Mucosa of gallbladder (tissue), 1 donor: ENCODE measurements around the gene DTX1. TPM values are rescaled to one million over a fixed set of nuclear protein-coding genes. Genes with fewer than 3 reads are reported as not detected.

ENCODE experiments used
- DNase-seq: peaks from one replicate; pipeline ENCODE4 v3.0.0-alpha.2; 2020; ENCODE audit warnings: low spot score
- total RNA-seq: library from RNA; stranded (reverse); gene quantifications from one replicate; pipeline ENCODE4 v1.2.1, GENCODE V29; 2021
- donor health status: DM: no; HTN: no; CAD: no.

Gene DTX1
- total RNA-seq, 1 donor from 2014 or later = 4.1 TPM

DNA sequence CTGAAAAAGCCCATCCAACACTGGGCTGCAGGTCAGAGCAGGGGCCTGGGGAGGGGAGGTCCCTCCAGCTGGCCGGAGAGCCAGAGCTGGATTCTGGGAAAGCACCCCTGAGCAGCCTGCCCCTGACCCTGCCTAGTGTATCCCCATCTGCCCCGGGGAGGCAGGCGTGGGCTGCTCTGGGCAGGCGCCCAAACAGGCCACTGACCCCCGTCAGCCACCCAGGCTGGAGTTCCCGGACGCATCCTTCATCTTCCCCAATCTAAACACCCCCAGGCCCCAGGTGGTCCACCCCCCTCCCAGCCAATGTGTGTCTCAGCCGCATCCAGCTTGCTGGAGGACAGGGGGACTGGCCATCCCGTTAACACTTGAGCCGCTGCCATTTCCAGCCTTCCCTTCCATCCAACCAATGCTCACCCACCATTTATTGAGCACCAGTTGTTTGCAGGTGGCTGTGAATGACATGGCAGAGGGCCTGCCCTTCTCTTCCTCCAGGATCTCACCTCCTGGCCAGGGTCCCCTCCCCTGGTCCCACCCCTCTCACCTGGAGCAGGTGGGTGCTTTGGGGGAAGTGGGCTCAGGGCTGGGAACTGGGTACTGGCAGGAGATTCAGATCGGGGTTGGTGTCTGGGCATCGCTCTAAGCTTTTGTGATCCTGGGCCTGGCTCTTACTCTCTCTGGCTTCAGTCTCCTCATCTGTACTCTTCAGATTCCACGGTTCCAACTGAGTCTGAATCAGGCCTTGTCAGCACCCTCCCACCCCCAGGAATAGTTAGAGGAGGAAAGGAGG is 743 bp upstream of the DTX1 start:
- no peak for DNase-seq

- DNase-seq = no peak
Measured at GRCh38 chr12:113056381-113056630, 224 bp upstream of the DTX1 start.

DNA sequence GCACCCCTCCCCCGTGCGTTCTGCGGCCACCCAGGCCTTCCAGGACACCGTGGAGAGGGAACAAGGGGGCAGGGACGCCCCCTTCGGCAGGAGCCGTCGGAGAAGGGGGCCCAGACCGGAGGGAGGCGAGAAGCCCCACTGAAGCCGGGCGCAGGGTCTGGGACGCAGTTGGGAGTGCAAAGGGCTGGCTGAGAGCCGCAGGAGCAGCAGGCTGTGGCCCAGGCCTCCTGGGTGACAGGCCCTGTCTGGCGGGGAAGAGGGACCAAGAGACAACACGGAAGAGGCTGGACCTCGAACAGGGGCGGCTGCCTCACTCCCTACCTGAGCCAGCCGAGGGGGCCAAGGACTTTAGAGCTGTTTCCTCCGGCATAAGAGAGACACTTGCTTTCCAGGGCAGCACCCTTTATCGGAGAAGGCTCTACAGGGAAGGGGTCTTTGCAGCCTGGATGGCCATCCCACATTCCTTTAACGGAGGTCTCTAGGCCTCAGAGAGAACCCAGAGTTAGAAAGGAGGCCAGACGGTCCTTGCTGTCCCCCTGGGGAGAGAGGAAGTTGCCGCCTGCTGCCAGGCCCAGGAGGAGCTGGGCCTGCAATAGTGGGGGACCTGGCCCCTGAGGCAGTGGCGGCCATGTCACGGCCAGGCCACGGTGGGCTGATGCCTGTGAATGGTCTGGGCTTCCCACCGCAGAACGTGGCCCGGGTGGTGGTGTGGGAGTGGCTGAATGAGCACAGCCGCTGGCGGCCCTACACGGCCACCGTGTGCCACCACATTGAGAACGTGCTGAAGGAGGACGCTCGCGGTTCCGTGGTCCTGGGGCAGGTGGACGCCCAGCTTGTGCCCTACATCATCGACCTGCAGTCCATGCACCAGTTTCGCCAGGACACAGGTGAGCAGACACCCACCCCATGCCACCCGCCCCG is 1.3 kb downstream of the DTX1 start:
- DNase-seq = no peak

DNA sequence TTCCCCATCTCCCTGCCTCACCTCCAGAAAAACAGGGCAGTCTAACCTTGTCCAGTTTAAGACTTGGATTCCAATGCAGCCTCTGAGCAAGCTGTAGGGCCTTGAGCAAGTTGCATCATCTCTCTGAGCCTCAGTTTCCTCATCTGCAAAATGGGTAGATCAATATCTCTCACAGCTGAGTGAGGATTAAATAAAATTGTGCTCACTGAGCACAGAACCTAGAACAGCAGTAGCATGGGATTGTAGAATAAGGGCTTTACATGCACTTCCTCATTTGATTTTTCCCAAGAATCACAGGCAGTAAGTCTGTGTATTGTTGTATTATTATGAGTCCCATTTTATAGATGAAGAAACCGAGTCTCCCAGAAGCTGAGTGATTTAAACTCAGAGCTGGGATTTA is 2.0 kb downstream of the DTX1 start:
- DNase-seq = no peak

DNA sequence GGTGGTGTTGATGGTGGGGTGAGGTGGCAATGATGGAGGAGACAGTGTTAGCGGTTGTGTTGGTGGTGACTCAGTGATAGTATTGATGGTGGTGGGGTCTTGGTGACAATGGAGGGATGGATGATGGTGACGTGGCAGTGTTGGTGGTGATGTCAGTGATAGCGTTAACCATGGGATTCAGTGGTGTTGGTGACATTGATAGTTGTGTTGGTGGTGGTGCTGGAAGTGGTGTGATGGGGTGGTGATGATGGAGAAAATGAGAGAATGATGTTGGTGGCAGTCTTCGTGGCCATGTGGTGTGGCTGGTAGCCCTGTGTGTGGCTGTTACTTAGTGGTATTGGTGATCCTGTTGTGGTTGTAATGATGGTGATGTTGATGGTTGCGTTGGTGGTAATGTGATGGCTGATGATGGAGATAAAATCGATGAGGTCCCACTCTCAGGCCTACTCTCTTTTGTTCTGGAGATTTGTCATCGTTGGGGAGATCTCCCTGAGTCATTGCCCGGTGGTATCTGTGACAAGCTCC is 2.6 kb downstream of the DTX1 start:
- DNase-seq = no peak

GRCh38 chr12:113060336-113060960 is 3.9 kb downstream of the DTX1 start:
- DNase-seq = no peak

DNA sequence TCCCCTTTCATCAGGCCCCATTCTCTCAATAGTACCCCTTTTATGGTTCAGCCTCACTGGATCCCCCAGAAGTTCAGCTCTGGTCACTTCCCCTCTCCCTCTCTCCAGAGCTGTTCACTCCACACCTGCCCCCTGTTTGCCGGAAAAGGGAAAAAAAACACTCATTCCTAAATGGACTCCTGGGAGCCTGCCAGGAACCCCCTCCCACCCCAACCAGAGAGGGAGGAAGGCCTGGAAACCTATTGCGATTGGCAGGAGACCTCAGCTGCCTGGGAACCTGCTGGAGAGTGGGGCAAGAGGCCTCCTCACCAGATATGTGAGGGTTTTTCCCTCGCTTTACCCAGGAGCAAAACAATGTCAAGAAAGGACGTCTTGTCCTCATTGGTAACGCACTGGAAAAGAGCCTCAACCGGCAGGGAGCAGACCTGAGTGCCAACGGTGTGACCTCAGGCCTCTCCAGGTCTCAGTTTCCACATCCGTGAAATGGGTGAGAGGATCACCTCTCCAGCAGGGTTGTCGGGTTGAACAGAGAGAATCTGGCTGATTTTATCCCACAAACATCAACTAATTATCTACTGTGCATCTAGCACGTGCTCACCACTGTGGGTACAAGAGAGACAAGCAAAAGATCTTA is 4.6 kb downstream of the DTX1 start:
- DNase-seq = no peak

- no peak for DNase-seq
Measured at GRCh38 chr12:113062502-113063395, 6.2 kb downstream of the DTX1 start.

GRCh38 chr12:113063396-113064350 is 7.1 kb downstream of the DTX1 start:
- no peak for DNase-seq

DNA sequence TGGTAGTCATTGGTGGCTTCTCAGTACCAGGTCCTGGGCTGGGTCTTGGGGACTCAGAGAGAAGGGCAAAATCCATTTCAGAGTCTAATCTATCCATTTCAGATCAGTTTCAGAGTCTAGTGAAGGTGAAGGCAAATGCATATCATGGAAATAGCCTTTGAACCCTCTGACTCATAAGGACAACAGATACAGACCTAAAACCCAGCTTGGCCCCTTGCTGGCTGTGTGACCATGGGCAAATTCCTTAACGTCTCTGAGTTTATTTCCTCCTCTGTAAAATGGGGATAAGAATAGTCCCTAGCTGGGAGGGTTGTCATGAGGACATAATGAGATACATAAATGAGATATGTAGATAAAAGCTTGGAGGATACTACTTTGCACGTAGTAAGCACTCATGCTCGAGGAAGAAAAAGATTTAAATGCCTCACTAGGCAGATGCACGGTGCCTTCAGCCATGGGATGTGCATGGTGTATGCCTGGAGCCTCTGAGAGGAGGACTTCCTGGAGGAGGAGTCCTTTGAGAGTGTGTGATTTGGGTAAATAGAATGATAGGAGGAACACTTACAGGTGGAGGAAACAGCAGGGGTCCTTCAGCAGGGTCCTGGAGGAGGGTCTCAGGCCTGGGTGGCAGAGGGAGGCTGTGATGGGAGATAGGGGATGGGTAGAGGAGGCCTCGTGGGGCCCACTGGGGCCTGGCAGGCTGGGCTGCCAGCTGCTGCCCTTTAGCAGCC is 8.0 kb downstream of the DTX1 start:
- no peak for DNase-seq

GRCh38 chr12:113065126-113066007 is 8.8 kb downstream of the DTX1 start:
- DNase-seq = no peak

DNA sequence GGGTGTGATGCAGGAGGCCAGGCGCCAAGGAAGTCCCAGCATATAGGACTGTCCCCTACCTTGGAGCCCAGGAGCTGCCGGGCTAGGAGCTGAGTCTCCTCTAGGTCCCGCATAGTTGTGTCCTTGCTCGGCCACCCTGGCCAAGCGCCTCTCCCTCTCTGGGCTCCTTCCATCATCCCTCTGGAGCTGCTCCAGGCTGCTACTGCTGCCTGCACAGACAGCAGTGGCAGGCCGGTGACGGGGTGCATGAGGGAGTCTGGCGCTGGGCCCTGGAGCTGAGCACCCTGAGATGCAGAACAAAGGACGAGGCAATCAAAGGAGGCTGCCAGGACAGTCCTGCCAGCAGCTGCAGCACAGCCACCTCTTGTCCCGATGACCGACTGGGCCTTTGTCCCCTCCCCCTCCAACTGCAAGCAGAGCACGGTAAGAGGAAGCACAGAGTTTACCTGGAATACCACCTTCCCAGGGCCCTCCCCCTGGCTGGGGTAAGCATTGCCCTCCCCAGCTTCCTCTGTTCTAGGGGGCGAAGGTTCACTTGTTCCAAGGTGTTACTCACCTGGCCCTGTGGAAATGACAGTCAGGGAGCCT is 10.4 kb downstream of the DTX1 start:
- DNase-seq = peak; percentile 23

DNA sequence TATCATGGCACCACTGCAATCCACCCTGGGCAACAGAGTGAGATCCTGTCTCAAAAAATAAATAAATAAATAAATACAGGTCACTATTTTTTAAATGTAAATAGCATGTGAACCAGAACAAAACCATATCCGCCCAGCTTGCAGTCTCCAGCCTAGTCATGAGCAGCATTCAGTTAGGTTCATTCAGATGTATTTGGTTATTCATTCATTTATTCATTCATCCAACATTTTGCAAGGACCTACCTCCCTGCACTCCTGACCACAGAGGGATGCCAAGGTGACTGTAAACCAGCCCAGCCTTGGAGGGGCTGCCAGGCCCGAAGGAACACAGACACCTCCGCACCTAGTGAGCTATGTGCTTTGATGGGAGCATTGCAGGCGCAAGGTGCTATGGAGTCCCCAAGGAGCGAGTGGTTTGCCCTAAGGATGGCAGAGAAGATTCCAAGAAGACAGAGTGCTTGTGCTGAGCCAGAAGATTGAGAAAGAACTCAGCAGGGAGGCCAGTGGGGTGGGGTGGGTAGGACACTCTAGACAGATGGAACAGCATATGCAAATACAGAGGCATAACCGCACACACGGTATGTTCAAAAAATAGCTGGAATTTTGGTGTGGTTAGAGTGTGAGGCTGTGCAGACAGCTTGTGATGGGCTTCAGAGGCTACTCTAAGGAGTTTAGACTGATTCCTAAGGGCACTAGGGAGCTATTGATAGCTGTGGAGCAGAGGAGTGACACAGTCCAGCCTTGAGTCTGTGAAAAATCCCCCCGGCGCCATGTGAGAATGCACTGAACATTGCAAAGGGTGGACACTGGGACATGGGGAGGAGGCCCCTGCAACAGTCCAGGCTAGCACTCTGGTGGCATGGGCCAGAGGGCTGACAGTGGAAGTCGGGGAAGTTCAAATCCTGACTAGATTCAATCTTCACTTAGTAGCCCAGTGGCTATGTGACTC is 11.7 kb downstream of the DTX1 start:
- DNase-seq = no peak

DNA sequence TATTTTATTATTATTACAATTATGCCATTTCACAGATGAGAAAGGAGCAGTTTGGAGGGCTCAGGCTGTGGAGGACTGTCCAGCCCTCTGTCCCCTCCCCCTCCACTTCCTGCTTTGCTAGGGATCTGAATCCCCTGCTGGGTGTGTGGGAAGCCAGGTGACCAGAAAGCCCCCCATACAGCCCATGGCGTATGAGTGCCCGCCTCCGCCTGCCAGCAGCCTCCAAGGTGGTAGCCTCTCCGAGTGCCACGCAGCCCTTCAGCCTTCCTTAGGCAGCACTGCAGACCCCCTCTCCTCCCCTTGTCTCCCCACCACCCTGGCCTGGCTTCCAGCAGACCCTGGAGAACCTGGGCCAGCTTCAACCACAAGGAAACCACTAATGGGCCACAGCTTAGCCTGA is 12.6 kb downstream of the DTX1 start:
- no peak for DNase-seq

DNA sequence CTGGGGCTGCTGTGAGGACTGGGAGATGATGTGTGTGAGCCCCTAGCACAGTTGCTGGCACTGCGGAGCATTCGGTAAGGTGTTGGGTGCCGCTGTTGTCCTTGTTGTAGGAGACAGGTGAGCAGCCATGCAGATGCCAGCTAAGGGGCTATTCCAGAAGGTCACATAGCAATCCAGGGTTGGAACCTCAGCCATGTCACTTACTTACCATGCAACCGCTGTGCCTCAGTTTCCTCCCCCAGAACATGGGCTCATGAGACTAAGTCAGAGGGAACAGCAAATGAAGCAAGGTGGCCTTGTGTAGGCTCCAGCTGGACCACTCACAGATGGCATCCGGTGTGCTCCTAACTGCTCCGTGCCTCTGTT is 13.2 kb downstream of the DTX1 start:
- no peak for DNase-seq

DNA sequence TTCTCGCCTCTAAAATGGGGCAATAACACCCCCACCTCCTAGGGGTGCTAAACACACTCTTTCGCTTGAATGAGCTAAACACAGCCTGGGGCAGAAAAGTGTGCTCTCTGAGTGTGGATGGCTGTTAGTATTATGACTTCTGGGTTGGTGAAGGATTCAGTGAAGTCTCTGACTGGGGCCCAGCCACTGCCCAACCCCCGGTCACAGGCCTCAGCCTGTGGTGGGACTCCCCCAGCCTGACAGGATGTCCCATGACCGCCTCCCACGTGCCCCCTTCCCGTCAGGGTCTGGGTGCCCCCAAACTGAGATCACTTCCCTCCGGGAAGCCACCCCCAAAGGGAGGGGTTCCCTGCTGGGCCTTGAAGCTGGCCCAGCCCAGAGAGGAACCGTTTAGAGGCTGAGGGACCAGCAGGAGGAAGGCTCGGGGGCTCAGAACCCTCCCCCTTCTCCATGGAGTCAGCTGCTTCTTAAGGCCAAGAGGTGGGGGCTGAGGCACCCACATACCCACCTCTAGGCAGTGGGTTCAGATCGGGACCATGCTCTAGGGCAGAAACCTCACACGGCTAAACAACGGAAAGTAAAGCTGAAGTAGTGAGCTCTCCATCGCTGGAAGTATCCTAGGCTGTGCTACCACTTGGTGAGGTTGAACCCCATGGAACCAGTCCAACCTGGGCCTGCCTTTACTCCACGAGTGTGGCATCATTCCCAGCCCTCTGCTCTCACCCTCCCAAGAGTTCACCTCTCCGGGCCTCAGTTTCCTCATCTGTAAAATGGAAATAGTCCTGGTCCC is 13.8 kb downstream of the DTX1 start:
- peak; percentile 44 for DNase-seq
